ENCODE results near the gene FGF6.
"Not testable (repeated sequence)": the region's sequence is repeated elsewhere in the genome, so short reads cannot be mapped to it uniquely, and the experiment has no call there.

The FGF6 gene

GRCh38 chr12:4468994-4469393, 23.4 kb upstream of the FGF6 start:
- DNase-seq (ENCODE audit: low read depth, low spot score), result no peak
- TF ChIP-seq CTCF (IDR thresholded peaks at IDR 0.05; ENCODE audit: insufficient read depth, low read length, missing control alignments), result no peak
- ChIA-PET CTCF (no interaction called here), POLR2A (no interaction called here)
- H3K4me3 ChIP-seq (ENCODE audit: low read depth, low read length), result no peak overlapping the region

GRCh38 chr12:4460761-4461160, 15.1 kb upstream of the FGF6 start:
- CTCF ChIA-PET, result no interaction called here
- POLR2A ChIA-PET, result no interaction called here

GRCh38 chr12:4455849-4456248, 10.2 kb upstream of the FGF6 start:
- POLR2A ChIA-PET; H3K4me3 ChIP-seq (ENCODE audit: low read depth, low read length); DNase-seq (ENCODE audit: low read depth, low spot score); CTCF ChIA-PET: not testable (repeated sequence)

More at GRCh38 chr12:4460761-4461160, 15.1 kb upstream of the FGF6 start:
- no peak overlapping the region for H3K4me3 ChIP-seq (ENCODE audit: low read depth, low read length)
- no peak for TF ChIP-seq CTCF (IDR thresholded peaks at IDR 0.05; ENCODE audit: insufficient read depth, low read length, missing control alignments)
- no peak for DNase-seq (ENCODE audit: low read depth, low spot score)

- POLR2A ChIA-PET, result no interaction called here
- no peak for DNase-seq (ENCODE audit: low read depth, low spot score)
Observed at GRCh38 chr12:4454315-4454860, 8.8 kb upstream of the FGF6 start.

GRCh38 chr12:4451694-4452093, 6.1 kb upstream of the FGF6 start:
- no peak for DNase-seq (ENCODE audit: low read depth, low spot score)
- no peak overlapping the region for H3K4me3 ChIP-seq (ENCODE audit: low read depth, low read length)
- POLR2A ChIA-PET, result no interaction called here
- no peak for TF ChIP-seq CTCF (IDR thresholded peaks at IDR 0.05; ENCODE audit: insufficient read depth, low read length, missing control alignments)
- CTCF ChIA-PET, result no interaction called here

More at GRCh38 chr12:4454315-4454860, 8.8 kb upstream of the FGF6 start:
- no peak overlapping the region for H3K4me3 ChIP-seq (ENCODE audit: low read depth, low read length)
- TF ChIP-seq CTCF (IDR thresholded peaks at IDR 0.05; ENCODE audit: insufficient read depth, low read length, missing control alignments), result no peak
- CTCF ChIA-PET, result no interaction called here

- CTCF ChIA-PET, result no interaction called here
- DNase-seq (ENCODE audit: low read depth, low spot score), result no peak
- TF ChIP-seq CTCF (IDR thresholded peaks at IDR 0.05; ENCODE audit: insufficient read depth, low read length, missing control alignments), result no peak
- no peak overlapping the region for H3K4me3 ChIP-seq (ENCODE audit: low read depth, low read length)
- POLR2A ChIA-PET, result no interaction called here
Observed at GRCh38 chr12:4450551-4451112, 5.0 kb upstream of the FGF6 start.

- ChIA-PET POLR2A (no interaction called here), CTCF (no interaction called here)
- no peak for TF ChIP-seq CTCF (IDR thresholded peaks at IDR 0.05; ENCODE audit: insufficient read depth, low read length, missing control alignments)
- no peak overlapping the region for H3K4me3 ChIP-seq (ENCODE audit: low read depth, low read length)
- DNase-seq (ENCODE audit: low read depth, low spot score), result no peak
Observed at GRCh38 chr12:4449851-4450221, 4.2 kb upstream of the FGF6 start.

All from AG04449 (cell line).